HG02870 (cell line): ENCODE results near the gene APOL1.
"Not testable (repeated sequence)": the region's sequence is repeated elsewhere in the genome, so short reads cannot be mapped to it uniquely, and the experiment has no call there.

Source experiments
- ATAC-seq: cut with Tn5 transposase; IDR thresholded peaks from one replicate; pipeline ENCODE4 v1.9.1; 2021; ENCODE audit warnings: mild to moderate bottlenecking, moderate library complexity; ENCODE audit not compliant: unreplicated experiment

The APOL1 gene, protein sequence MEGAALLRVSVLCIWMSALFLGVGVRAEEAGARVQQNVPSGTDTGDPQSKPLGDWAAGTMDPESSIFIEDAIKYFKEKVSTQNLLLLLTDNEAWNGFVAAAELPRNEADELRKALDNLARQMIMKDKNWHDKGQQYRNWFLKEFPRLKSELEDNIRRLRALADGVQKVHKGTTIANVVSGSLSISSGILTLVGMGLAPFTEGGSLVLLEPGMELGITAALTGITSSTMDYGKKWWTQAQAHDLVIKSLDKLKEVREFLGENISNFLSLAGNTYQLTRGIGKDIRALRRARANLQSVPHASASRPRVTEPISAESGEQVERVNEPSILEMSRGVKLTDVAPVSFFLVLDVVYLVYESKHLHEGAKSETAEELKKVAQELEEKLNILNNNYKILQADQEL

DNA sequence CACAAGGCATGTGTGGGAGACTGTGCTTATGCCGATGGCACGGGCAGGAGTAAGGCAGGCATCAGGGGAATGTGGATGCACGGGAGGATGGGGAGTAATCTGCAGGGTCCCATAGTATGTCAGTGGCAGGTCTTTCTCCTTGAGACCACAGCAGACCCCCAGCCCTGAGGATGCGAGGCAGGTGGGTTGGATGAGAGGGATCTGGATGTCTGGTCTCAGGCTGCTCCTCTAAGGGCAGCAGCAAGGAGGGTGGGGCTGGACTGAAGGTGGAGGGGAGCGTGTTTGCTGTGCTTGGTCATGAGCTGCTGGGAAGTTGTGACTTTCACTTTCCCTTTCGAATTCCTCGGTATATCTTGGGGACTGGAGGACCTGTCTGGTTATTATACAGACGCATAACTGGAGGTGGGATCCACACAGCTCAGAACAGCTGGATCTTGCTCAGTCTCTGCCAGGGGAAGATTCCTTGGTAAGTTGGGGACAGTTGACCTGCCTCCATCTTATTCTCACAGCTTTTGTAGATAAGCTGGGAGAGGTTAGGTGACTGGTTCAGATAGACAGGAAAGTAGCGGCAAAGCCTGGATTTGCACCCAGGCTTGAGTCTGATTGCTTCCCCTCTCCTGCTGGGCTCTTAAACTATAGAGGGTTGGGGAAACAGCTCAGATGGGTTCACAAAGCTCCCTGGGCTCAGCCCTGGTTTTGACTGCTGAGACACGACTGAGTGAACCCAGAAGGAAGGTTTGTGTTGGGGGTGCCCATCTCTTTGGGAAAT lies at the start of gene APOL1:
TSS of gene APOL1 (plus strand) at position 380 of the 769 bp plus-strand sequence. CDS start 1,823 bp downstream, outside the sequence.
- ATAC-seq: no peak

DNA sequence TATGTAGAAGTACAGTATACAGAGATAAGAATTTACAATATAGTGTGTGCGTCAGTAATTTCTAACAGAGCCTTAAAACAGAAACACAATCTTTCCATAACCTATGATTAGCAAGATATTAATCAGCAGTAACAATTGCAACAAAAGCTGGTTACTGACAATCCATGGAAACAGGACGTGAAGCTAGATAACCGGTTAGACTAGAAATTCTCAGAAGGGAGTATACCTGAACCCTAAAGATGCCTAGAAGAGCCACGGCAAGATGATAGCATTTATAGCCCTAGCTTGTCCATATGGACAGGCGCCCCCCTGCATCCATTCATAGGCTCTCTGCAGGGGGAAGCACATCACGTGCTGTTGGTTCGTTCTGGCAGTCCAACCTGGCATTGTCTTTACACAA lies 49.5 kb upstream of the APOL1 start:
- ATAC-seq: not testable (repeated sequence)

DNA sequence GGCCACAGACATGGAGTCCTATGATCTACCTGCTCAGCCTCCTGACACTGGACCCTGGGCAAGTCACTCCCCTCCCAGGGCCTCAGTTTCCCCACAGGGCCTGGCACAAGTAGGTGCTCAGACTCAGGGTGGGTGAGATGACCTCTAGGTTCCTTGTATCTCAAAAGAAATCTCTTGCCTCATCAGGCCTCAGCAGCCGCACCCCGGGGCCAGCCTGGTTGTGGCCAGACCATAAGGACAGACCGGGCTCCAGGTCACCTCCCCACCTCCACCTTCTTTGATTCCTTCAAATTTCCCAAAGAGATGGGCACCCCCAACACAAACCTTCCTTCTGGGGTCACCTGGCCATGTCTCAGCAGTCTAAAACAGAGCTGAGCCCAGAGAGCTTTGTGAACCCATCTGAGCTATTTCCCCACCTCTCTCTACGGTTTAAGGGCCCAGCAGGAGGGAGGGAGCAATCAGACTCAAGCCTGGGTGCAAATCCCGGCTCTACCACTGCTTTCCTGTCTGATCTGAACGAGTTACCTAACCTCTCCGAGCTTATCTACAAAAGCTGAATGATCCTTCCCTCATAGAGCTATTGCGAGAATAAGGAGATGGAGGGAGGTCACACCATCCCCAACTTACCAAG lies 48.8 kb upstream of the APOL1 start:
- ATAC-seq: no peak

DNA sequence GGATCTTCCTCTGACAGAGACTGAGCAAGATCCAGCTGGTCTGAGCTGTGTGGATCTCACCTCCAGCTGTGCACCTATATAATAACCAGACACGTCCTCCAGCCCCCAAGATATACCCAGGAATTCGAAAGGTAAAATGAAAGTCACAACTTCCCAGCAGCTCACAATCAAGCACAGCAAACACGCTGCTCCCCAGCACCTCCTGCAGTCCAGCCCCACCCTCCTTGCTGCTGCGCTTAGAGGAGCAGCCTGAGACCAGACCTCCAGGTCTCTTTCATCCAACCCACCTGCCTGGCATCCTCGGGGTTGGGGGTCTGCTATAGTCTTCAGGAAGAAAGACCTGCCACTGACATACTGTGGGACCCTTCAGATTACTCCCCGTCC lies 48.3 kb upstream of the APOL1 start:
- ATAC-seq: no peak

DNA sequence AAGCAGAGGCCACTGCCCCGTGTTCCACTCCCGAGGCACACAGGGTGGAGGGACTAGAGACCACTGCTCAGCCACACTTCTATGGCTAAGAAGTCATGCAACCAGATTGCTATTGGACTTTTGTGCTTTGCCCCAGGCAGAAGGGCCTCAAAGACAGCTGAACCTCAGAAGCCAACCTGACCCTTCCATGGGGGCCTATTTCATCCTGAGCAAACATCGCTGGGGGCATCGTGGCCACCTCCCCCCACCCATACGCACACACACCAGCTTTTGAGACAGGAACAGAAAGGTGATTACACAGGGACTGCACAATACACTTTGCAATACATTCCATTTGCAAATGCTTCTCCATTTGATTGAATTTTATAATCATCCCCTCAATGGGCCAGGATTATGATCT lies 47.4 kb upstream of the APOL1 start:
- not testable (repeated sequence) for ATAC-seq

DNA sequence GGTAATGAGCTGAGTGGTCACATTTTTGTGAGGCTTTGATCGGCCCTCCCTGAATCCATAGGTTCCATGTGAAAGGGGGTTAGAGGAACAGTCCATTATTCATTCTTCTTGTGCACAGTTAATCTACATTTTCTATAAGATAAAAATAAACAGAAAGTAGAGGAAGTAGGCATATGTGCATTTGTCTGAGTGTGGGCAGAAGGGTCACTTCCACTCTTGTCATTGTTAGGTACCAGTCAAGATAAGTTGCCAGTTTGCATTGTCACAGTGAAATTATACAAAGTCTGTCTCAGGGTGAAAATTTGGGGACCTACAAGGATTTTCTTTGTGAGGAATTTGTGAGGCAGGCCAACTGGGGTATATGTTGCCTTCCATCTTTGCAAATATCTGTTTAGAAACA lies 46.7 kb upstream of the APOL1 start:
- no peak for ATAC-seq

DNA sequence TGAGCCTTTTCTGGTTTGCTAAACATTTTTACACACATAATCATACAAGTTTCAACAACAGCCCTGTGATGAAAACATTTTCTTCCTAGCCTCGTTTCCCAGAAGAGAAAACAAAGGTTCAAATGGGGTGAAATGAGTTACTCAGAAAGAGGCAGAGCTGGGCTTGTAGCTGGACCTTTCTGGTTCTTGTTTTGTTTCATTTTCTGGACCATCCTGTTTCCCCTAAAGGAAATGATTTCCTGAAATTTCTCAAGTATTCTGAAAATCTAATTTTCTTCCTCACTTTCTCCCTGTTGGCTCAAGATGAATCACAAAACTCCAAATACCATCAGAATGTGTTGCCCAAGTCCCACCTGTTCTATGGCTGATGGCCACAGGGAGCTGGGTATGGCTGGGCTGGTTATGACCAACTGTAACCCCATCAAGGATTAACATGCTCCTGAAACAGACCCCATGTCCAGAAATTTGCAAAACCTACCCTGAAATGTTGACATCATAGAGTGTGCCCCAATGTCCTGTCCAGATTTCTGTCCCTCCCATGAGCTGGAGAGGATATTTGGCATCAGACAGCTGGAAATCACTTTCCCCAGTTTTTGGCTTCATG lies 44.7 kb upstream of the APOL1 start:
- ATAC-seq: no peak

DNA sequence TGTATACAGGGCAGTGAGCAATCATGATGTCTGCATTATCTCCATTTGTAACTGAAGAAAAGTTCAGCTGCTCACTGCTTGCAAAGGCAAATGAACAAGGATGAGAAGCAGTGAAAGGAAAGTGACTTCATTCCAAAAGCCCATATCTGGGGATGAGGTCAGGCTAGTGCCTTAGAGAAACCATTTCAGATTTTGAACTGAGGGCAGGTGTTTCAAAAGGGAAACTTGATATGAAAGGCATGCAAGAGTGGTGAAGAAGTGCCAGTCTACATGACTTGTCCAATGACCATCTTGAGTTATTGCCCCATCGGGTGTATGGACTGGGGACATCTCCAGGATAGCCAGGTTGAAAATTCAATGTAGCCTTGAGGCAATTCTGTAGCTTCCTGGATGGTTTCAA lies 44.0 kb upstream of the APOL1 start:
- ATAC-seq: no peak

DNA sequence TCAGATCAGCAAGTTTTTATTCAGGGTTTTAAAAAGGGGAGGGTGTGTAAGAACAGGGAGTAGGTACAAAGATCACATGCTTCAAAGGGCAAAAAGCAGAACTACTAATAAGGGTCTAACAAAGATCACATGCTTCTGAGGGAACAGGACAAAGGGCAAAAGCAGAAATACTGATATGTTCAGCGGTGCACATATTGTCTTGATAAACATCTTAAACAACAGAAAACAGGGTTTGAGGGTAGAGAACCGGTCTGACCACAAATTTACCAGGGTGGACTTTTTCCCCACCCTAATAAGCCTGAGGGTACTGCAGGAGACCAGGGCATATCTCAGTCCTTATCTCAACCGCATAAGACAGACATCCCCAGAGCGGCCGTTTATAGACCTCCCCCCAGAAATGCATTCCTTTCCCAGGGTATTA lies 43.4 kb upstream of the APOL1 start:
- not testable (repeated sequence) for ATAC-seq

DNA sequence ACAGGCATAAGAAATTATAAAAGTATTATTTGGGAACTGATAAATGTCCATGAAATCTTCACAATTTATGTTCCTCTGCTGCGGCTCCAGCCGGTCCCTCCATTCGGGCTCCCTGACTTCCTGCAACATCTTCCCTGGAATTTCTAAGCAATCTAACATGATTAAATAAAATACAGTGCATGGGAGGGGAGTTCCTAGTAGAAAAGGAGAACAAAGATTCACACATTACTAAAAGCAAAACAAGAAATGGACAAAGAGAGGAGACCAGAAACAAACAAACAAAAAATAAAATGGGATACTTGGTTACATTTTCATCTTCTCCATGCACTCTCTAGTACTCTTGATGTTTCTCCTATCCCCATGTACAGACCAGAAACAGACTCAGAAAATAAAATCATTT lies 42.7 kb upstream of the APOL1 start:
- ATAC-seq: no peak

DNA sequence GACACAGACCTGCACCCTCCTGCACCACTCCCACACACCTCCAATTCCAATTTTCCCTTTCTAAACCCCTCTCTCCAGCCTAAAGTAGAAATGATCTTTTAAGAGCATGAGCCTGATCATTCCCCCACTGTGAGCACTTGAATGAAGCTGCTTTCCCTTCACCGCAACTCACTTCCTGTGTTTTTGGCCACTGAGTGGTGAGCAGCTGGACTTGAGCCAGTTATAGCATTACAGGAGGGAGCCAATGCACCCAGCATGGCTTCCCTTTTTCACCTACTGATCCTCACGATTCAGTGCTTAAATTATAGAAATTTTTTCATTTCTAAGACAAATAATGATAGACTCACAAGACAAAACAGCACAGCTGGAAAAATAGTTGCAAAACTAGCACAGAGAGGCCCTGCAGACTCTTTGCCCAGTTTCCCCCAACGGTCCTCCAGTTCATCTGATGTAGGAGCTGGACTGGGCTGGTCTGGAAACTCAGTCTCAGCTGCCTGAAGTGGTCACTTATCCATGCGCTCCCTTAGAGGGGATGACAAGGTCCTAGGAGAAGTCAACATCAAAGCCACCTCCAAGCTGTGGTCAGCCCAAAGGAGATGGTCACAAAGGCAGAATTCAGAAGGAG lies 41.6 kb upstream of the APOL1 start:
- ATAC-seq: no peak

DNA sequence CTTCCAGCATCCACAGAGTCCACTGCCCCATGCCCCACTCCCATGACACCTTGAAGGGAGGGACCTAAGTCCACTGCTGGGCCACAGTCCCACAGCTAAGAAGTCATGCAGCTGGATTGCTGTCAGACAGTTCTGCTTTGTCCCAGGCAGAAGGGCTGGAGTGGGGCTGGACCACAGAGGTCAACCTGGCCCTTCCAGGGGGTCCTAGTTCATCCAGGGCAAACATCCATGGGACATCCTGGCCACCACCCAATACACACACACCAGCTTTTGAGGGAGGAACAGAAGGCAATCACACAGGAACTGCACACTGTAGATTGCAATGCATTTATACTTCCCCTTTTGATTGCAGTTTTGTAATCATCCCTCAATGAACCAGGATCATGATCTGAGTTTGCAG lies 40.0 kb upstream of the APOL1 start:
- no peak for ATAC-seq

DNA sequence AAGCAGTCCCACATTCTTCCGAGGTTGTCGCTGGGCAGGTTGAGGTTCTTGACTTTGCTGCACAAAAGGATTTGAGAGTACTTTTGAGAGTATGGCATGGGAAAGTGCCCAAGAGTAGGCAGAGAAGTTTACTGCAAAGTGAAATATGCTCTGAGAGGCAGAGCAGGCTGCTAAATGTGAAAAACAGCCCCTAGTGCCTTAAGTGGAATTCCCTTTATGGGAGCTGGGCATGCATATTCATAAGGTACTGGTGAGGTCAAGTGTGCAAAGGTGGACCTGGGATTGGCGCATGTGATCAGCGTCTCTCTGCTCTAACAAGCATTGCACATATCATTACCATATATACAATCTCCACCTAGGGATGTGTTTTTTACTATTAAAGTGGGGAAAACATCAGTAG lies 39.3 kb upstream of the APOL1 start:
- no peak for ATAC-seq

DNA sequence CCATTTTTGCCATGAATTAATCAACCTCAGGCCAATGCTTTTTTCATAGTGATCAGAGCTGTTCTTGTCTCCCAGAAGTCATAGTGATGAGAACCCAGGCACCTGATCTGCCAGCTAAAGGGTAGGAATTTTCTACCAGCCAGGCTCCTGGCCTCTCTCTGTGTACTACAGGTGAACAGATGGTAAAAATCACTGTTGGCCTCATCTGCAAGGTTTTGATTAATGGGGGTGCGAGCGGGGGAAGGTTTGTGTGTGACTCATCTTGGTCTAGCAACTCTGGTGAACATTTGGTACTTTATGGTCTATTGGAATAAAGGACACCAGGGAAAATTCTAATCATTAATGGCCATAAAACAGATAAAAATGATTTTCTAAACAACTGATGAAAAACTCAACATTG lies 37.0 kb upstream of the APOL1 start:
- ATAC-seq: no peak

DNA sequence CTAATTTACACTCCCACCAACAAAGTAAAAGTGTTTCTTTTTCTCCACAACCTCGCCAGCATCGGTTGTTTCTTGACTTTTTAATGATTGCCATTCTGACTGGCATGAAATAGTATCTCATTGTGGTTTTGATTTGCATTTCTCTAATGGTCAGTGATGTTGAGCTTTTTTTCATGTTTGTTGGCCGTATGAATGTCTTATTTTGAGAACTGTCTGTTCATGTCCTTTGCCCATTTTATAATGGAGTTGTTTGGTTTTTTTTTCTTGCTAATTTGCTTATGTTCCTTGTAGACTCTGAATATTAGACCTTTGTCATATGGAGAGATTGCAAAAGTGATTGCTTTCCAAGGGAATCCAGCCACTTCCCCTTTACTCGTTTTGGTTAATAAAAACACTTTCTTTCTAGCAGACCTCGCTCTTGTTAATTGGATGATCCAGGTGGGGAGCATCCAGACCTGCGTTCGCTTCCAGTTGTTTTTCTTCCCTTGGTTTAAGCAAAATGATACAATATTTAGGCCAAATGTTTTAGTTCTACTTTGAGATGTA lies 34.2 kb upstream of the APOL1 start:
- ATAC-seq: no peak

DNA sequence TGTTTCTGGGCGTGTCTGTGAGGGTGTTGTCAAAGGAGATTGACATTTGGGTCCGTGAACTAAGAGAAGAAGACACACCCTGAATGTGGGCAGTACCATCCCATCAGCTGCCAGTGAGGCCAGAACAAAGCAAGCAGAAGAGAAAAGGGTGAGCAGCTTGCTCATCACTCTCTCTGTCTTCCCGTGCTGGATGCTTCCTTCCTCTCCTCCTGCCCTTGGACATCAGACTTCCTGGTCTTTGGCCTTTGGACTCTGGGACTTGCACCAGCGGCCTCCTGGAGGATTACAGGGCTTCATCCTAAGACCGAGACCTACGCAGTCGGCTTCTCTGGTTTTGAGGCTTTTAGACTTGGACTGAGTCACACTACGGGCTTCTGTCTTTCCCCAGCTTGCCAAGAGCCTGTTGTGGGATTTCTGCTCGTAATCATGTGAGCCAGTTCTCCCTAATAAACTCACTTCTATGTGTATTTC lies 32.4 kb upstream of the APOL1 start:
- ATAC-seq: no peak

DNA sequence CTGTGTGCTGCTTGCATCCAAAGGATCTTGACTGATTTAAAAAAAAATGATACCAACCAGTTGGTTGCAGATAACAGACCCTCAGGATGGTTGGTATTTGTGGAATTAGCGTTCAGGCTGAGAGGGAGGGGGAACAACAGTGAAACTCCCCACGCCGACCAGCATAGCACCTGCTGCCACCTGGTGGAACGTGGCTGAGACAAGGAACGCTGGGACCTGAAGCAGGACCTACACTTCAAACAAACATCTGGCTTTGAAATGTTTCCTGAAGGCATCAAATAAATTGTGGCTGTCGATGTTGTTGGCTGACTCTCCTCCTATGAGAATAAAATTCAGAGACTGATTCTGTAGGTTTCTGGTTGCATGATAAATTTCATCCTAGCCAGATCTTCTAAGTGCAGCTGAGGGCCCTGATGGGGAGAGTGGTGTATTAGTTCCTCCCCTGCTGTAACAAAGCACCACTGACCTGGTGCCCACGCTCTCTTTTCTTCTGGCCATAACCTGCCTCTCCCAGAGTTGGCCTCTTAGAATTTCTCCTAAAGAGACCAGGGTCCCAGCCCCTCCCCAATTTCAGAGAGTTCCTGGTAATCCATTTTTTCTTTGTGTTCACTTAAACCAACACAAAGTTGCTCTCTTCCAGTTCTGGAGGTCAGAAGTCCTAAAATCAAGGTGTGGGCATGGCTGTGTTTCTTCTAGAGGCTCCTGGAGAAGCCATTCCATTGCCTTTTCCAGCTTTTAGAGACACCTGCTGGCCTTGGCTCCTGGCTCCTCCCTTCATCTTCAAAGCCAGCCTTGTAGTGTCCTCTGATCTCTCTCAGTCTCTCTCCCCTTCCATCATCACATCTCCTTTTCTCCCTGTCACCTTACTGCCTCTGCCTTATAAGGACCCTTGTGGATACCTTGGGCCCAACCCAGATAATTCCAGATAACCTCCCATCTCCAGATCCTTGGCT lies 30.9 kb upstream of the APOL1 start:
- no peak for ATAC-seq

DNA sequence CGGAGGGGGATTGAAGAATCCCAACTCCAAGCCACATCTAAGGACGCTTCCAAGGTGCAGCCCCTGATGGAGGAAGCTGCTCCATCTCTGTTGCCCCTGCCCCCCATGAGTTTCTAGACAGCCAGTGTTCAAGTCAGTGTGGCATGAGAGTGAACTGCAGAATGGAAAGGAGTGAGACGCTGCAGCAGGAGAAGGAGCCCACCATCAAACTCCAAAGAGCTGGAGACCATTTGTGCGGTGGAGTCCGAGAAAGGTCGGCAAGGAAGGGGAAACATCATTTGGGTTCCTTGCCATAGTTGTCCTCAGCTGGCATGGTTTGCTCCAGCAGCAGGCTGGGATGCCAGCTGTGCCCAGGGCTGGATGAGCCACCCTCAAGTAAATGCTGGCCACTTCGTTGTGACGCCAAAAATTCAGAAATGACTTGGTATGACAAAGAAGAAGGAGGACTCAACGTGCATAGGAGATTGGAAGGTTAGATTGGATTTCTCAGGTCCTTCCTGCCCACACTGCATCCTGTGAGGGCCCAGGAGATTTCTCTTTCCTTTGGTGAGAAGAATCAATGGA lies 30.0 kb upstream of the APOL1 start:
- ATAC-seq: no peak

DNA sequence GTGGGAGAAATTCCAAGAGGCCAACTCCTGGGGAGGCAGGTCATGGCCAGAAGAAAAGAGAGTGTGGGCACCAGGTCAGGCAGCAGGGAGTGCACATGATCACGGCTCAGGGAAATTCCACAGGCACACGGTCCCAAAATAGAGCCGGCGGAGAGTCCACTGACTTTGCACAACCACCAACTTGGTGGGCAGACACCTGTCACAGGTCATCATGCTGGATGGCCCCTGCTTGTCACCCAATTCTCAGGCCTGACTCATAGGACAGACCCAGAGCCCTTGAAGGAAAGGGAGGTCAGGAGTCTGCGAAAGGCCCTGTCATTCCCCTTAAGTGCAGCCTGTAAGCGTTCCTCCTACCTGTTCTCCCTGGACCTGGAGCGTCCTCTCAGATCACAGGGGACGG lies 29.4 kb upstream of the APOL1 start:
- ATAC-seq: no peak
